G401 (cell line): ENCODE measurements around the gene TDRD1. TPM values are rescaled to one million over a fixed set of nuclear protein-coding genes. Genes with fewer than 3 reads are reported as not detected.

Experiments
- DNase-seq: peaks from one replicate; pipeline ENCODE4 v3.0.0-alpha.2; 2015; ENCODE audit warnings: low spot score
- in situ Hi-C: cut with HindIII; loops from 2 replicates; pipeline ENCODE4 v1.10.0; 2016; ENCODE audit warnings: low sequenced_read_pairs, mixed read lengths
- total RNA-seq: library from RNA; depleted of rRNA; stranded (reverse); fragments of >200 nt; shearing (Covaris generic); gene quantifications from 2 replicates; pipeline ENCODE4 v1.2.3, GENCODE V29; 2014

Gene TDRD1
- total RNA-seq, 1 experiment from 2014 or later = not detected

- in situ Hi-C loops = no loop called here
- DNase-seq = no peak
Measured at GRCh38 chr10:114173603-114173920, 5.6 kb upstream of the TDRD1 start.

GRCh38 chr10:114173921-114174694 lies 5.0 kb upstream of the TDRD1 start, which contains the start of gene CCDC186:
Gene CCDC186, minus strand, starts transcription at chr10:114174203. Its CDS starts 10,935 bp downstream, at chr10:114163268.
- DNase-seq = peak; percentile 99
- in situ Hi-C loops = no loop called here

- peak; percentile 70 for DNase-seq
- in situ Hi-C loops = no loop called here
Measured at GRCh38 chr10:114174695-114175188, 4.4 kb upstream of the TDRD1 start.

GRCh38 chr10:114175667-114176066 lies 3.5 kb upstream of the TDRD1 start:
- DNase-seq = no peak
- in situ Hi-C loops = no loop called here

GRCh38 chr10:114176511-114176910 lies 2.6 kb upstream of the TDRD1 start:
- no peak for DNase-seq
- in situ Hi-C loops = no loop called here

GRCh38 chr10:114179747-114180146 lies 594 bp downstream of the TDRD1 start:
- DNase-seq = no peak
- in situ Hi-C loops = no loop called here

GRCh38 chr10:114180937-114181336 lies 1.8 kb downstream of the TDRD1 start:
- in situ Hi-C loops = no loop called here
- DNase-seq = no peak

- no peak for DNase-seq
- in situ Hi-C loops = no loop called here
Measured at GRCh38 chr10:114181971-114182370, 2.8 kb downstream of the TDRD1 start.

- in situ Hi-C loops = no loop called here
- no peak for DNase-seq
Measured at GRCh38 chr10:114183563-114183962, 4.4 kb downstream of the TDRD1 start.

- DNase-seq = no peak
- in situ Hi-C loops = no loop called here
Measured at GRCh38 chr10:114184276-114184675, 5.1 kb downstream of the TDRD1 start.

- in situ Hi-C loops = no loop called here
- DNase-seq = no peak
Measured at GRCh38 chr10:114188001-114188400, 8.8 kb downstream of the TDRD1 start.

- in situ Hi-C loops = no loop called here
- DNase-seq = no peak
Measured at GRCh38 chr10:114188900-114189299, 9.7 kb downstream of the TDRD1 start.

GRCh38 chr10:114189700-114190099 lies 10.5 kb downstream of the TDRD1 start:
- in situ Hi-C loops = no loop called here
- DNase-seq = no peak

GRCh38 chr10:114195079-114195478 lies 15.9 kb downstream of the TDRD1 start:
- in situ Hi-C loops = no loop called here
- no peak for DNase-seq

GRCh38 chr10:114199239-114199638 lies 20.1 kb downstream of the TDRD1 start:
- in situ Hi-C loops = no loop called here
- no peak for DNase-seq

- in situ Hi-C loops = no loop called here
Measured at GRCh38 chr10:114202812-114203211, 23.7 kb downstream of the TDRD1 start.

GRCh38 chr10:114206902-114207301 lies 27.7 kb downstream of the TDRD1 start:
- DNase-seq = no peak
- in situ Hi-C loops = no loop called here

More at GRCh38 chr10:114202812-114203211, 23.7 kb downstream of the TDRD1 start:
- DNase-seq = no peak

GRCh38 chr10:114207349-114207748 lies 28.2 kb downstream of the TDRD1 start:
- no peak for DNase-seq
- in situ Hi-C loops = no loop called here

- in situ Hi-C loops = no loop called here
- no peak for DNase-seq
Measured at GRCh38 chr10:114208351-114208750, 29.2 kb downstream of the TDRD1 start.

- in situ Hi-C loops = no loop called here
- no peak for DNase-seq
Measured at GRCh38 chr10:114212153-114212552, 33.0 kb downstream of the TDRD1 start.

- DNase-seq = no peak
- in situ Hi-C loops = no loop called here
Measured at GRCh38 chr10:114215033-114215432, 35.9 kb downstream of the TDRD1 start.
